ENCODE data around the gene FTO.

DNA sequence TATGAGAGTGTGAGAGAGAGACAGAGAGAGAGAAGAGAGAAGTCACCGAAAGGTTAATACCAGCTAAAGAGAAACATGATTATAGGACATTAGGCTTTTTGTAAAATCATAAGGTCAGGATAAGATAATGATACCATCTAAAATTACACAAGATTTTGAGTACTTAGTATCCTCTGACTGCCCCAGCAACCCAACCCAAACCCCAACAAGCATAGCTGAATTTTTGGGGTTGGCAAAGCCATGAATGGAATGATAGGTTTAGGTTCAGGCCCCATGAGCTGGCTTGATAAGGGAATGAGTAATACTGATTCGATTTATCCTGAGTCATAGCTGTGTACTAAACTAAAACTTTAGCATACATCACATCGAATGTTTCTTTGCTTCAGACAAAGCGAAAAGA, 323.1 kb downstream of the FTO start:
- TF ChIP-seq, protein P1, sequence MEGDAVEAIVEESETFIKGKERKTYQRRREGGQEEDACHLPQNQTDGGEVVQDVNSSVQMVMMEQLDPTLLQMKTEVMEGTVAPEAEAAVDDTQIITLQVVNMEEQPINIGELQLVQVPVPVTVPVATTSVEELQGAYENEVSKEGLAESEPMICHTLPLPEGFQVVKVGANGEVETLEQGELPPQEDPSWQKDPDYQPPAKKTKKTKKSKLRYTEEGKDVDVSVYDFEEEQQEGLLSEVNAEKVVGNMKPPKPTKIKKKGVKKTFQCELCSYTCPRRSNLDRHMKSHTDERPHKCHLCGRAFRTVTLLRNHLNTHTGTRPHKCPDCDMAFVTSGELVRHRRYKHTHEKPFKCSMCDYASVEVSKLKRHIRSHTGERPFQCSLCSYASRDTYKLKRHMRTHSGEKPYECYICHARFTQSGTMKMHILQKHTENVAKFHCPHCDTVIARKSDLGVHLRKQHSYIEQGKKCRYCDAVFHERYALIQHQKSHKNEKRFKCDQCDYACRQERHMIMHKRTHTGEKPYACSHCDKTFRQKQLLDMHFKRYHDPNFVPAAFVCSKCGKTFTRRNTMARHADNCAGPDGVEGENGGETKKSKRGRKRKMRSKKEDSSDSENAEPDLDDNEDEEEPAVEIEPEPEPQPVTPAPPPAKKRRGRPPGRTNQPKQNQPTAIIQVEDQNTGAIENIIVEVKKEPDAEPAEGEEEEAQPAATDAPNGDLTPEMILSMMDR (IDR thresholded peaks at IDR 0.05) = no peak
- TF ChIP-seq POLR2A (IDR thresholded peaks at IDR 0.05) = no peak

All from esophagus squamous epithelium (tissue), 4 donors.